Measurements from ENCODE around the gene TLE2.
"Not testable (repeated sequence)": the region's sequence is repeated elsewhere in the genome, so short reads cannot be mapped to it uniquely, and the experiment has no call there.

The TLE2 gene

DNA sequence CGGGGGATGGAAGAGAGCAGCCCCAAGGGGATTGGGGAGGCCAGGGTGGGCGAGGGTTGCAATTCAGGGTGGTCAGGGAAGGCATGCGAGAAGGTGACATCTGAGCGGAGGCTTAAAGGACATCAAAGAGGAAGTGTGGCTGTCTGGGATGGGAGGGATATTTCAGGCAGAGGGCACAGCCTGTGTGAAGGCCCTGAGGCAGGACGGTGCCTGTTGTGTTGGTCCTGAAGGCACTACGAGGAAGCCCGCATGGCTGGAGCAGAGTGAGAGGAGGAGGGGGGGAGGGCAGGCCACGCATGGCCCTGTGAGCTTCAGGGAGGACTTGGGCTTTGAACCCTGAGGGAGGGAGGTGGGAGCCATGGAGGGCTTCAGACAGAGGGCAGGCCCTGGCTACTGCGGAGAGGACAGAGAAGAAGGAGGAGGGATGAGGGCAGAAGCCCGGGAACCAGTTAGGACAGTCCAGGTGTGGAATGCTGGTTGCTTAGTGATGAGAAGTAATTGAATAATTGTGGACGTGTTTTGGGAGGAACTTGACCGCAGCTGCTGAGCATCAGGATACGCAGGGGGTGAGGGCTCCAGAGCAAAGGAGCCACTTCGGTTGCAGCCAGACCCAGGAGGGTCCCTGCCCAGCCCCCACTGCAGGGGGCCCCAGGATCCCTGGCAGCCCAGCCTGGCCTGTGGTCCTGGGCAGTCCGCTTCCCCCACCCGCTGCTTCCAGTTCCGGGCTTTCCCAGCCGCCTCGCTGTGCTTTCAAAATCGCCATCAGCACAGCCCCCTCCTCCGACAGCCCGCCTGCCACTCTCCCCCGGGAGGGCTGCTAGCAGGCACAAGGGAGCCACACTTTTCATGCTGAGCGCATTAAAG lies 45.5 kb downstream of the TLE2 start:
- DNase-seq (ENCODE audit: low spot score): no peak

DNA sequence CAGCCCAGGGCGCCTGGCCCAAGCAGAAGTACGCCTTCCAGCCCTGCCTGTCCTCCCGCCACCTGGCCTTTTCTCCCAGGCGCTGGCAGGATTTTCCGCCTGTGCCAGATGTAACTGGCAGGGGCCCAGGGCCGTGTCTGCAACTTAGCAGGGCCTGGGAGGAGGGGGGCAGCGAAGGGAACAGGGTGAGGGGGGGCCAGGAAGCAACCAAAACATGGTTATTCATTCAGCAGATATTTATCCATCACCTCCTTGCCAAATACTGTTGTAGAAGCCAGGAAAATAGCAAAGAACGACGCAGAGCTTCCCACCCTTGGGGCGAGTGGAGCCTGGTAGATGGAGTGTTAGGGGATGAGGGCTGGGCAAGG lies 46.1 kb downstream of the TLE2 start:
- DNase-seq (ENCODE audit: low spot score): no peak

DNA sequence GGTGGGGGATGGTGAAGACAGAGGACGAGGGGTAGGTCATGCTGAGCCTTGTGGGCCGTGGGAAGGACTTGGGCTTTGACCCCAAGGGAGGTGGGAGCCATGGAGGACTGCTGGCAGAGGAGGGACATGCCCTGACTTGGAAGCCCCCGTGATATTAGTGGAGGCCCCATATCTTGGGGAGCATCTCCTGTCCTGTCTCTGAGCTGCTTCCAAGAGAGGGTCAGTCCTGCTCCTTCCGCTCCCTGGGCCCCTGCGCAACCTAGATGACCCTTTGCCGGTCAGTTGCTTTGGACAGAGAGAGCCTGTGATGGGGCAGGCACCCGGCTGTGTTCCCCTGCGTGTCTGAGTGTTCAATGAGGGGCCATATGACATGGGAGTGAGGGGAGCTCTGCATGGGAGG lies 46.5 kb downstream of the TLE2 start:
- no peak for DNase-seq (ENCODE audit: low spot score)

DNA sequence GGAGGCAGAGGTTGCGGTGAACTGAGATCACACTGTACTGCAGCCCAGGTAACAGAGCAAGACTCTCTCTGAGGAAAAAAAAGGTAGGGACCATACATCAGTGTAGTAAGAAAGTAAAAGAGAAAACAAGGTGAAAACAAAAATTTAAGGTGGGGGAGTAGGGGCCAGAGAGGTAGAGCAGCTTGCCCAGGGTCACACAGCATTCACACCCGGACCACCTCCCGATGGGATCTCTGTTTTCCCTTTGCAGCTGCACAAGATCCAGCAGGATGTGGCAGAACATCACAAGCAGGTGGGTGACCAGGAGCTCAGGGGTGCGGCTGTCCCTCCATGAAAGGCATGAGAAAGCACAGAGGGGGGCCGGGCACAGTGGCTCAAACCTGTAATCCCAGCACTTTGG lies 47.2 kb downstream of the TLE2 start:
- no peak for DNase-seq (ENCODE audit: low spot score)

DNA sequence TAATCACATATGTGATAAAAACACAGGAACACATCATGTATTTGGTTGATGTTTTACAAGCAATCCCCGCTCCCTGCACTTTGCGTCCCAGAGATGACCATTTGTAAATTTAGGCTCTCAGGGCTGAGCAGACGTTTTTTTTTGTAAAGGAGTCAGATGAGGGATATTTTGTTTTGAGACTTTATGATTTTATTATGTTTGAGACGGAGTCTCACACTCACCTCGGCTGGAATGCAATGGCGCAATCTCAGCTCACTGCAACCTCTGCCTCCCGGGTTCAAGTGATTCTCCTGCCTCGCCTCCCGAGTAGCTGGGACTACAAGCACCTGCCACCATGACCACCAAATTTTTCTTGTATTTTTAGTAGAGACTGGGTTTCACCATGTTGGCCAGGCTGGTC lies 50.3 kb downstream of the TLE2 start:
- no peak for DNase-seq (ENCODE audit: low spot score)

DNA sequence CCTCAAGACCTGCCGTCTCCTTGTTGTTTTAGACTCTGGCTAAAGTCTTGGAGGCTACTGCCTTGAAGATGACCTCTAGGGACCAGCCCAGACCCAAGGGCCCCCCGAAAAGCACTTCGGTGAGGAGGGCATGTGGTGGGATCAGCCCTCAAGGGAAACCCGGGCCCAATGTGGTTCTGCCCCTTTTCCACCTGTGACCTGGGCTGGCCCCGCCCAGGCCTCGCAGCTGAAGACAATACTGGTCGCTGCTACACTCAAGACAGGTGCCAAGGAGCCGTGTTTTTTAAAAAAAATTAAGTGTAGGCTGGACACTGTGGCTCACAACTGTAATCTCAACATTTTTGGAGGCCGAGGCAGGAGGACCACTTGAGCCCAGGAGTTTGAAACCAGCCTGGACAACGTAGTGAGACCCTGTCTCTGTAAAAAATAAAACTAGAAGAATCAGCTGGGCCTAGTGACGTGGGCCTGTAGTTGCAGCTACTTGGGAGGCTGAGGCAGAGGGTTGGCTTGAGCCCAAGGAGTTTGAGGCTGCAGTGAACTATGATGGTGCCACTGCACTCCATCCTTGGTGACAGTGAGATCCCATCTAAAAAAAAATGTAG lies 50.8 kb downstream of the TLE2 start:
- DNase-seq (ENCODE audit: low spot score): no peak

DNA sequence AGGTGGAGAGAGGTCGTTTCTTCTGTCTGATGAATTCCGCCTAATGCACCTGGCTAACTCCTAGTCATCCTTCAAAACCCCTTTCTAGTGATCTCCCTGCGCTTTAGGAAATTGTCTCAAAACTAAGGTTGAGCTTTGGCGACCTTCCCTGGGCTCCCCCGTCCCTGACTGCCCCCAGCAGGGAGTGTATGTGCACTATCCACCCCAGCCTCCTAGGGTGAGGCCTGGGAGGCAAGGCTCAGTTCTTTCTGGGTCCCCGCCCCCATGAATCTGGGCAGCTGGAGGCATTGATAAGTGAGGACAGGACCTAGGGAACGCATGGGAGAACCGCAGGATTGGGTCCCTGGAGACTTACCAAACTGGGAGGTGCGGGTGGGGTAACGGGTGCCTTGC lies 51.3 kb downstream of the TLE2 start:
- DNase-seq (ENCODE audit: low spot score): no peak

DNA sequence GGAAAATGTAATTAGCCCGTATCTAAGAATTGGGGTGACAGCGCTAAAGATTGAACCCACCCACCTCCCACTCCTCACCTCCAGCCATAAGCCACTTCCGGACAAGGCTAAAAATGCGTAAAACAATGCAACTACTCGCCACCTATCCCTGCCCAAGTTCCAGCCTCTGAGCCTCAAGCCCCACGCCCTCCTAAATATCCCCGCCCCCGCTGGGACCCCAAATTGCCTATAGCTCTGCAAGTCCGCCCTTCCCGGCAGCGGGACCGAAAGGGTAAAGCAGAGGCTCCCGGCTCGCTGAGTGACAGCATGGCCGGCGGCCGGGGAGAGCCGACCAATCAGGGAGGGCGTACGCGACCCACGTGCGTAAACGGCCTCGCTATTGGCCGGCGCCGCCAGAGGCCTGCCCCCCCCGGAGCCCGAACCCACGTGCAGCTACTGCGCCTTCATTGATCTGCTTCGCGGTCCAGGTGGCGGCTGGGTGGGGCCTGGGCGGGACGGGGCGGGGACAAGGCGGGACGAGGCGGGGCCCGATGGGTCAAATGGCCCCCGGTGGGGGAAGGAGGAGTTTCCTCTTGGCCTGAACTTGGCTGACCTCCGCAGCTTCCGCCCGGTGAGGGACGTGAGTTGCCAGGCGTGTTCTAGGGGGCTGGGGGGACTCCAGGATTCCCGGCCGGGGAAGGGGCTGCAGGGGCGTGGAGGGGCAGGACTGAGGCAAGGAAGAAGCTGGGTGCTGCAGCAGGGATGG lies 51.9 kb downstream of the TLE2 start, which contains the start of gene TLE6:
TLE6 (plus strand) TSS at position 564 of the 745 bp plus-strand sequence. CDS start 670 bp downstream, outside the sequence.
- DNase-seq (ENCODE audit: low spot score): peak; percentile 93

DNA sequence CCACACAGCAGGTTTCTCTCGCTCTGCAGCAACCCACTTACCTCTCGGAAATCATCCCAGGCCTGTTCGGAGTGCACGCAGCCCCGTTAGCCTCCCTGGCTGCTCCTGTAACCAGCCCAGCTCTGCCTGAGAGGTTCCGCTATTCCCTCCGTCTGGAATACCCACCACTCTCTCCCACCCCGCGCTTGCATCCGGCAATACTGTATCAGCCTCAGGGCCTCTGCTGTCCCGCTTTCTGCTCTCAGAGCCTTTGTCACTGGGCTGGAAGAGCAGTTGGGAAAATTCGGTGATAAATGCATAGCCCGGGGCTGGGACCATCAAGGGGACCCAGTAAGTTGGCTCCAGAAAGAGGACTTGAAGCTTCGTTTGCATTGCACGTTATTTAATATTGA lies 52.5 kb downstream of the TLE2 start:
- DNase-seq (ENCODE audit: low spot score): no peak

DNA sequence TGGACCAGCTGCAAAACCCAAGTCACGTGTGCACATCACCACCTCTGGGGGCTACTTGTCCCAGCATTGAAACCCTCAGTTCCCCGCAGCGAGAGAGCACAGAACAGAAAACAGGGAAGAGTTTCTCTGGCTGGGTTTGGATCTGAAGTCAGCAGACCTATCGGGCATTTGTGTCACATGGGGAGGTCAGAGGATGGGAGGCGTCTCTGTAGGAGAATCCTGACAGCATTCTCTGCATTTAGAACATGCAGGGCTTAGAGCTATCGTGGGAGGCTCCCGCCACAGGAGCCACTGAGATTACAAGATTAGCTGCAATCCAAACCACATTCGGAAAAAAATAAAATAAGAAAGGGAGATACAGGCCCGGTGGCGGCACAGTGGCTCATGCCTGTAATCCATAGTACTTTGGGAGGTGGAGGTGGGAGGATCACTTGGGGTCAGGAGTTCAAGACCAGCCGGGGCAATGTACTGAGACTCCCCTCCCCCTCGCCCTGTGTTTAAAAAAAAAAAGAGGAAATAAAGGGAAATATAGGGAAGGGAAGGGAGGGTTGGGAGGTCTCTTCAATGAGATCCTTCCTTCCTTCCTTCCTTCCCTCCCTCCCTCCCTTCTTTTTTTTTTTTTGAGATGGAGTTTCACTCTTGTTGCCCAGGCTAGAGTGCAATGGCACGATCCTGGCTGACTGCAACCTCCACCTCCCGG lies 54.6 kb downstream of the TLE2 start:
- no peak for DNase-seq (ENCODE audit: low spot score)

DNA sequence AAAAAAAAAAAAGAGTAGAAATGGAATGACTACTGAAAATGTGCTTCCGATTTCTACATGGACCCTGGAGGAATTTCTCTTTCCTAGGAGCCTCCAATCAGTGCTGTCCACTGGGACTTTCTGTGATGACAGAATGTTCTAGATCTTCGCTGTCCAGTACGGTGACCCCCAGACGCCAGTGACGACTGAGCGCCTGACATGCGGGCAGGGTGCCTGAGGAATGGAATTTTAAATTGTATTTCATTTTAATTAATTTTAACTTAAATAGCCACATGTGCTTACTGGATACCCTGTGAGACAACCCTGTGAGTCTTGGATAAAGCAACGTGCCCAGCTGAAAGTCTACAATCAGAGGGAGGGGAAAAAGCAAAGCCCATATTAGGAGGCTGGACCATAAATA lies 55.9 kb downstream of the TLE2 start:
- no peak for DNase-seq (ENCODE audit: low spot score)

DNA sequence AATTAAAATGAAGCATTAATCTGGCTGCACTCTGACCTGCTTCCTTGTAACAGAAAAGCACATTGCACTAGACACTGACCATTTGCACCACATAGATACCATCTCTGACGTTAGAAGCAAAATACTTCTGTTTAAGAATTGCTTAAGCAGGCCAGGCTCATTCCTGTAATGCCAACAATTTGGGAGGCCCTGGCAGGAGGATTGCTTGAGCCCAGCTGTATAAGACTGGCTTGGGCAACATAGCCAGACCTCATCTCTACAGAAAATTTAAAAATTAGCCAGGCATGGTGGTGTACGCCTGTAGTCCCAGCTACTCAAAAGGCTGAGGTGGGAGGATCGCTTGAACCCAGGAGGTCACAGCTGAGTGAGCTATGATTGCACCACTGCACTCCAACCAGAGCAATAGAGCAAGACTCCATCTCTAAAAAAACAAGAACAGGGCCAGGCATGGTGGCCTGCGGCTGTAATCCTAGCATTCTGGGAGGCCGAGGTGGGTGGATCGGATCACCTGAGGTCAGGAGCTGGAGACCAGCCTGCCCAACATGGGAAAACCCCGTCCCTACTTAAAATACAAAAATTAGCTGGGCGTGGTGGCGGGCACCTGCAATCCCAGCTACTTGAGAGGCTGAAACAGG lies 58.8 kb downstream of the TLE2 start:
- DNase-seq (ENCODE audit: low spot score): no peak

DNA sequence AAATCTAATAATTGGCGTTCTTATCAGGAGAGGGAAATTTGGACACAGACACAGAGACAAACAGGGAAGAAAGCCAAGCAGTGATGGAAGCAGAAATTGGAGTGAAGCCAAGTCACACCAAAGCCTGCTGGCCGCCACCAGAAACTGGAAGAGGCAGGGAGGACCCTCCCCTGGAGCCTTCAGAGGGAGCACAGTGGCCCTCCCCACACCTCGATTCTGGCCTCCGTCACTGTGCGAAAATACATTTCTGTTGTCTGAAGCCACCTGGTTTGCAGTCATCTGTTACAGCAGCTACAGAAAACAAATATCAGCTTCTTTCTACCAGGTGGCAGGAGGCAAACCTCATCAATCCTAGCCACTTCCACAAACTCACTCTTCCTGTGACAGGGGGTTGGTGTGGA lies 60.0 kb downstream of the TLE2 start:
- DNase-seq (ENCODE audit: low spot score): no peak

DNA sequence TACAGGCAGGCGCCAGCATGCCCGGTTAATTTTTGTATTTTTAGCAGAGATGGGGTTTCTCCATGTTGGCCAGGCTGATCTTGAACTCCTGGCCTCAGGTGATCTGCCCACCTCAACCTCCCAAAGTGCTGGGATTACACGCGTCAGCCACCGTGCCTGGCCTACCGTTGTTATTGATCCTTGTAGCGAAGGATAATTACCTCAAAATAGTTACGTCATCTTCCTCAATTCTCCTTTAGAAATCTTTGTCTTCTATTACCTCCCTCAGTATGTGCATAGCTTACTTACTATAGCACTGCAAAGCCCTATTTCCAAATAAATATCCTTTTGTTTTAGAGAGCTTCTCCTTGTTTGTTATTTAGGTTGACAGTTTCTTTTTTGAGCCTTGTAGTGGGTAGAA lies 61.1 kb downstream of the TLE2 start:
- DNase-seq (ENCODE audit: low spot score): no peak

DNA sequence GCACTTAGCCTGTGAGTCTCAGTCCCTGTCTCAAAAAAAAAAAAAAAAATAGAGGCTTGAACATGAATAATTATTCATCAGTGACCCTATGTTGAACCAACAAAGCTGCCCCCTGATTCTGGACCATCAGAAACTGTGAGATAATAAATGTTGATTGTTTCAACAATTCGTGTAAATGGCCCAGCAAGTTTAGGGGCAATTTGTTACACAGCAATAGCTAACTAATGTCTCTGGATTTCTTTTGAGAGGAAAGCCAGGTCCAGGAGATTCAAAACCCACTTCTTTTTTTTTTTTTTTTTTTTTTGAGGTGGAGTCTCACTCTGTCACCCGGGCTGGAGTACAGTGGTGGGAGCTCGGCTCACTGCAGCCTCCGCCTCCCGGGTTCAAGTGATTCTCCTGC lies 64.2 kb downstream of the TLE2 start:
- no peak for DNase-seq (ENCODE audit: low spot score)

DNA sequence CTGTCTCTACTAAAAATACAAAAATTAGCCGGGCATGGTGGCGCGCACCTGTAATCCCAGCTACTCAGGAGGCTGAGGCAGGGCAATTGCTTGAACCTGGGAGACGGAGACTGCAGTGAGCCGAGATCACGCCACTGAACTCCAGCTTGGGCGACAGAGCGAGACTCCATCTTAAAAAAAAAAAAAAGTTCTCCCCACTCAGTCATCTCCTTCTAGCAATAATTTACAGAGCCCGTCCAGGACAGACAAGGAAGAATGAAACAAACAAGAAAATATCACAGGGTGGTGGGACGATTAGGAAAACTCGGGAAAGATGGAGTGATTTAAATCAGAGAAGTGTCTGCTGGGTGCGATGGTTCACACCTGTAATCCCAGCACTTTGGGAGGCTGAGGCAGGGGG lies 65.4 kb downstream of the TLE2 start:
- DNase-seq (ENCODE audit: low spot score): not testable (repeated sequence)

DNA sequence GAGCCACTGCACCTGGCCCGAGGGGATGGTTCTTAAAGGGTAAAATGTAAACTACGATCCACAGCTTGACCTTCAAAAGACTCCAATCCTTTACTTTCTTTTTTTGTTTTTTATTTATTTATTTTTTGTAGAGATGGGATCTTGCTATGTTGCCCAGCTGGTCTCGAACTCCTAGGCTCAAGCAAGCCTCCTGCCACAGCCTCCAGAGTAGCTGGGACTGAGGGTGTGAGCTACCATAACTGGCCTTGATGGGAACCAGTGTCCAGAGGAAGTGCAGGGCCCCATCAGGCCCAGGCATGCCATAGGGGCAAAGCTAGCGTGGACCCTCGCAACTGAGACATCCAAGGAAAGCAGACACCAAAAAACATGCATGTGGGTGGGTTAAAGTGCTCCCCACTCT lies 66.0 kb downstream of the TLE2 start:
- DNase-seq (ENCODE audit: low spot score): no peak

DNA sequence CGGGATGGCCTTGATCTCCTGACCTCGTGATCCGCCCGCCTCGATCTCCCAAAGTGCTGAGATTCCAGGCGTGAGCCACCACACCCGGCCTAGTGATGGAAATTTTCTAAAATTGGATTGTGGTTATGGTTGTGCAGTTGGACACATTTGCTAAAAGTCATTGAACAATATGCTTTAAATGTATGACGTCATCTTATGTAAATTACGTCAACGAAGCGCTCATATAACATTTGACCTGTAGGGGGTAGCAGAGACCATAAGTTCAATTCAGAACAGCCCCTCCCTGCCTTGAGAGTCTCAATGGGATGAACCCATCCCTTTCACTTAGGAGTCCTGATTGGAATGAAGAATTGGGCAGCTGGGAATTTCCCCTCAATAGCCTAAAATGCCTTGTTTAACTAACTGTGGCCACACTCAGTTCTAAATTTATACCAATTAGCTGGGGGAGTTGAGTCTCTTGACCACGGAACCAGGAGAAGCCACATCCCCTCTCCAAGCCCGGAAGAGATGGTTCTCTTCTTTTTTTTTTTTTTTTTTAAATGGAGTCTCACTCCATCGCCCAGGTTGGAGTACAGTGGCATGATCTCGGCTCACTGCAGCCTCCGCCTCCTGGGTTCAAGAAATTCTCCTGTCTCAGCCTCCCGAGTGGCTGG lies 66.9 kb downstream of the TLE2 start:
- peak; percentile 83 for DNase-seq (ENCODE audit: low spot score)

DNA sequence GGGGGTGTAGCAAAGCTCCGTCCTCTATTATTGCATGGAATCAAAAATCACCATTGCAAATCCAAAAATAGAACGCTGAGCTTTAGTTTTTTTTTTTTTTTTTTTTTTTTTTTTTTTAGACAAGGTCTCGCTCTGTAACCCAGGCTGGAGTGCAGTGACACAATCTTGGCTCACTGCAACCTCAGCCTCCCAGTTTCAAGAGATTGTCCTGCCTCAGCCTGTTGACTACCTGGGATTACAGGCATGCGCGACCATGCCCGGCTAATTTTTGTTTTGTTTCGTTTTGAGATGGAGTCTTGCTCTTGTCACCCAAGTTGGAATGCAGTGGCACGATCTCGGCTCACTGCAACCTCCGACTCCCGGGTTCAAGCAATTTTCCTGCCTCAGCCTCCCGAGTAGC lies 69.0 kb downstream of the TLE2 start:
- no peak for DNase-seq (ENCODE audit: low spot score)

DNA sequence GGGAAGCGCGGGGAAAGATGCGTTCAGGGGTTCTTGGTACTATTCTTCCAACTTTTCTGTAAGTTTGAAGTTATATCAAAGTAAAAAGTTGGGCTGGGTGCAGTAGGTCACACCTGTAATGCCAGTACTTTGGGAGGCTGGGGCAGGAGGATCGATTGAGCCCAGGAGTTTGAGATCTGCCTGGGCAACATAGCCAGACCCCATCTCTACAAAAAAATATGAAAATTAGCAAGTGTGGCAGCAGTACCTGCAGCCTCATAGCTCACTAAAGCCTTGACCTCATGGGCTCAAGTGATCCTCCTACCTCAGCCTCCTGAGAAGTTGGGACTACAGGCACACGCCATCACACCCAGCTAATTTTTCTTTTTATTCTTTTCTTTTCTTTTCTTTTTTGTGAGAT lies 71.9 kb downstream of the TLE2 start:
- DNase-seq (ENCODE audit: low spot score): no peak

DNA sequence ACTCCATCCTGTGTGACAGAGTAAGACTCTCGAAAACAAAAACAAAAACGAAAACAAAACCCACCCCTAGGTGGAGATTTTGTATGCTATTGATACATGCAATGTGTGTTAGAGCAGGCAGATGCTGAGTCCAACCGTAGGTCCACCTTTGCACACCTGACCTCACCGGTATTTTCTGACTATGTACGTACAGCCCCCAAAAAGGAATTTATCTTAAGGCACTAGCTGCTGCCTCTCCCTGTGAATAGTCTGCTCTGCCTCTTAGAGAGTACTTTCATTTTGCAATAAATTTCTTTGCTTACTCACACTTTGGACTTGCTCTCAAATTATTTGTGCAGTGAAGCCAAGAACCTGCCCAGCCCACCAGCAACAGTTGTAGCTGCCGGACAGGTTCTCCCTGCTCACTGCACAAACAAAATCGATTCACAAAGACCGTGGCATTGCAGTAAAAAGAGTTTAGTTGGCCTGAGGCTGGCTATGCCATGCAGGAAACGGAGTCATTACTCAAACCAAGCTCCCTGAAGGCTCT lies 76.1 kb downstream of the TLE2 start:
- no peak for DNase-seq (ENCODE audit: low spot score)

Data from CD4-positive, alpha-beta T cell treated with Interleukin-2 at 100 ng/mL for 4 hours (primary cell).